PFSK-1 (cell line): Measurements from ENCODE around the gene GSDMA.

Source experiments
- FOXP2 ChIP-seq: optimal IDR thresholded peaks from 2 replicates; pipeline ENCODE3; 2011; ENCODE audit warnings: borderline replicate concordance, control low read depth, inconsistent platforms; ENCODE audit not compliant: insufficient read depth; ENCODE audit errors: extremely low read length, extremely low read depth
- POLR2AphosphoS5 ChIP-seq: IDR thresholded peaks from 2 replicates; pipeline ENCODE4 v1.6.1; 2012; ENCODE audit warnings: low read depth, mild to moderate bottlenecking, control low read depth, low read length, moderate library complexity
- SIN3A ChIP-seq: IDR thresholded peaks from 2 replicates; pipeline ENCODE4 v1.6.1; 2012; ENCODE audit warnings: mild to moderate bottlenecking, low read length, moderate library complexity, borderline replicate concordance; ENCODE audit not compliant: insufficient read depth
- TAF1 ChIP-seq: IDR thresholded peaks from 2 replicates; pipeline ENCODE4 v1.6.1; 2012; ENCODE audit warnings: low read length, control low read depth, borderline replicate concordance; ENCODE audit not compliant: insufficient read depth
- TF ChIP-seq, protein P1 (sequence below), 2 experiments: IDR thresholded peaks; 2 replicates each; pipeline versions ENCODE4 v1.6.1 to v1.8.0; 2011 to 2012; ENCODE audit warnings: low read depth in 2 of 2, low read length in 2 of 2, control low read depth in 1 of 2, inconsistent platforms in 1 of 2, mild to moderate bottlenecking in 1 of 2, moderate library complexity in 1 of 2; ENCODE audit not compliant: insufficient read depth in 1 of 2

Gene GSDMA

DNA sequence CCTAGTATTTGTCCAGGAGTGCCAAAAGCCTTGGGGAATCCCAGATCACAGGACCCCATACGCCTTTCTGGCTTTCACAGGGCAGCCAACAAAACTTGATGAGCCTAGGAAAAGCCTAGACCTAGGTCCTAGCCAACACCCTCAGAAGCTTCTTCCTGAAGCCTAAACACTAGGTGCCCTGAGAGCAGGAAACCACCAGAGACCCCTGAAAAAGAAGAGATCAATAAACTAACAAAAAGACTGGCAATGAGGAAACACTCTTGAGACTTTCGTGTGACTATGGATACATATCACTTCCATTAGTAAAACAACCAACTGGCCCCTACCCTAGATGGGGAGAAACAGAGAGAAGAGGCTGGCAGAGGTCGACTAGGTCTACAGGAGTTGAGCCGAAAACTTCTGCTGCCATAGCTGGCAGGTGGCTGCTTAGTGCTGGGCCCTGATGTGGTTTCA, 36.6 kb upstream of the GSDMA start:
- TF ChIP-seq TAF1 (no peak), POLR2AphosphoS5 (no peak), FOXP2 (no peak), SIN3A (no peak)
- TF ChIP-seq, protein P1, sequence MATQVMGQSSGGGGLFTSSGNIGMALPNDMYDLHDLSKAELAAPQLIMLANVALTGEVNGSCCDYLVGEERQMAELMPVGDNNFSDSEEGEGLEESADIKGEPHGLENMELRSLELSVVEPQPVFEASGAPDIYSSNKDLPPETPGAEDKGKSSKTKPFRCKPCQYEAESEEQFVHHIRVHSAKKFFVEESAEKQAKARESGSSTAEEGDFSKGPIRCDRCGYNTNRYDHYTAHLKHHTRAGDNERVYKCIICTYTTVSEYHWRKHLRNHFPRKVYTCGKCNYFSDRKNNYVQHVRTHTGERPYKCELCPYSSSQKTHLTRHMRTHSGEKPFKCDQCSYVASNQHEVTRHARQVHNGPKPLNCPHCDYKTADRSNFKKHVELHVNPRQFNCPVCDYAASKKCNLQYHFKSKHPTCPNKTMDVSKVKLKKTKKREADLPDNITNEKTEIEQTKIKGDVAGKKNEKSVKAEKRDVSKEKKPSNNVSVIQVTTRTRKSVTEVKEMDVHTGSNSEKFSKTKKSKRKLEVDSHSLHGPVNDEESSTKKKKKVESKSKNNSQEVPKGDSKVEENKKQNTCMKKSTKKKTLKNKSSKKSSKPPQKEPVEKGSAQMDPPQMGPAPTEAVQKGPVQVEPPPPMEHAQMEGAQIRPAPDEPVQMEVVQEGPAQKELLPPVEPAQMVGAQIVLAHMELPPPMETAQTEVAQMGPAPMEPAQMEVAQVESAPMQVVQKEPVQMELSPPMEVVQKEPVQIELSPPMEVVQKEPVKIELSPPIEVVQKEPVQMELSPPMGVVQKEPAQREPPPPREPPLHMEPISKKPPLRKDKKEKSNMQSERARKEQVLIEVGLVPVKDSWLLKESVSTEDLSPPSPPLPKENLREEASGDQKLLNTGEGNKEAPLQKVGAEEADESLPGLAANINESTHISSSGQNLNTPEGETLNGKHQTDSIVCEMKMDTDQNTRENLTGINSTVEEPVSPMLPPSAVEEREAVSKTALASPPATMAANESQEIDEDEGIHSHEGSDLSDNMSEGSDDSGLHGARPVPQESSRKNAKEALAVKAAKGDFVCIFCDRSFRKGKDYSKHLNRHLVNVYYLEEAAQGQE (IDR thresholded peaks at IDR 0.05; ENCODE audit: insufficient read depth in 1 of 2, low read depth in 2 of 2, low read length in 2 of 2), result no peak

DNA sequence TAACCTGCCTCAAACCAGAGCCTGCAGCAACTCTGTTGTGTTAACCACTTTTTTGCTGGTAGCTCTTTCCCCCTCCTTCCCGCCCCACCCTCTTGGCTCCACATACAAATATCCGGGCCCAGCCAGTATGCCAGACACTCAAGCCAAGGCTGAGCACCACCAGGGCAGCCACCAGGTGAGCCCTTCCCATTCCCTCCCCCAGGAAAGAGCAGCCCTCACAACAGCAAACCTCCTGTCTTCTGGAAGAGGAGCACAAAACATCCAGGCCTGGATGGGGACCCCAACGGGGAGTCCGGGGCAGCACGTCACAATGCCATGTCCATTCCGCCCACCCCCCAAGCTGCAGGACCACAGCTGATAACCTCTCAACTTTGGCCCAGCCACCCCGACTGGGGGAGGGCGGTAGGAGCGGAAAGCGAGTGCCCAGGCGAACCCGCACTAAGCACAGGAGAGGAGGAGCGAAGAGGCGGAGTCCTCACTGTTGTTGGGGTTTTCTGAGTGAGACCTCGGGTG, 36.2 kb upstream of the GSDMA start:
- TF ChIP-seq, protein P1 (IDR thresholded peaks at IDR 0.05; ENCODE audit: insufficient read depth in 1 of 2, low read depth in 2 of 2, low read length in 2 of 2), result no peak

DNA sequence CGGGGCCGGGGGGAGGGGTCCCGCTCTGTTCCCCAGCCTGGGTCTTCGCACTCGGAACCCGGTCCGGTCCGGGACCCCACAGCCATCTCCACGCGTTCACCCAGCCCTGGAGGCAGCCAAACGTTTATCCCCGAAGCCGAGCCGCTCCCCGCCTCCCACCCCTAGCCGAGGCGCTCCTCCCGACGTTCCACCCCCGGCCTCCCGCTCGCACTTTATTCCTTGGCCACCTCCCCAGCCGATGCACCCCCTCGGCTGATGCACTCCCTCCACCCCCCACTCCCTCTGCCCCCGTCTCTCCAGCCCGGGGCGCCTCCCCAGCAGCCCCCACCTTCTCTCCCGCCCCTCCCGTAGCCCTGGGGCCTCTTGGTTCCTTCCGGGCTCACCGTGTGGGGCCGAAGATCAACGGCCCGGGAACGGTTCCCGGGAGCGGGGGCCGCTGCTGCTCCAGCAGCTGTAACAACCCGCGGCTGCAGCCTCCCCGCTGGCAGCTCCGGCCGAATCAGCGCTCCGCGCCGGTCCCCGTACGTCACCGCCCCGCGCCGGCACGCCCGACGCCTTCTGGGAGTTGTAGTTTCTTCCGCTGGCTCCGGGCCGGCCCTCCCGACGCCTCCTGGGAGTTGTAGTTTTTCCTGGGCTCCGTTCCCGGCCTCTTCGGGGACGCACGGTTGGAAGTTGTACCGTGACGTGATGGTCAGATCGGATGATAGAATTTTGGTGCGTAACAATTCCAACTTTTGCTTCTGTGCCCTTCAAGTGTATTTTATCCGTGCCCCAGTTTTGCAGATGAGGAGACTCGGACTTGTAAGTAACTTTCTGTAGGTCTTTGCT, 35.5 kb upstream of the GSDMA start, which contains the start of the genes LRRC3C and ORMDL3:
Gene LRRC3C, plus strand, starts transcription at position 632 of the 828 bp plus-strand sequence. CDS start 13,792 bp downstream, outside the sequence.
Gene ORMDL3, minus strand, starts transcription at position 501 of the 828 bp plus-strand sequence. CDS start 3,398 bp downstream, outside the sequence.
- TF ChIP-seq, protein P1 (IDR thresholded peaks at IDR 0.05; ENCODE audit: insufficient read depth in 1 of 2, low read depth in 2 of 2, low read length in 2 of 2), result no peak
- TF ChIP-seq FOXP2 (peak; percentile 91), TAF1 (0 out of 2 replicates have a peak, but pooled peaks have one; percentile 74), SIN3A (no peak), POLR2AphosphoS5 (peak; percentile 86)

DNA sequence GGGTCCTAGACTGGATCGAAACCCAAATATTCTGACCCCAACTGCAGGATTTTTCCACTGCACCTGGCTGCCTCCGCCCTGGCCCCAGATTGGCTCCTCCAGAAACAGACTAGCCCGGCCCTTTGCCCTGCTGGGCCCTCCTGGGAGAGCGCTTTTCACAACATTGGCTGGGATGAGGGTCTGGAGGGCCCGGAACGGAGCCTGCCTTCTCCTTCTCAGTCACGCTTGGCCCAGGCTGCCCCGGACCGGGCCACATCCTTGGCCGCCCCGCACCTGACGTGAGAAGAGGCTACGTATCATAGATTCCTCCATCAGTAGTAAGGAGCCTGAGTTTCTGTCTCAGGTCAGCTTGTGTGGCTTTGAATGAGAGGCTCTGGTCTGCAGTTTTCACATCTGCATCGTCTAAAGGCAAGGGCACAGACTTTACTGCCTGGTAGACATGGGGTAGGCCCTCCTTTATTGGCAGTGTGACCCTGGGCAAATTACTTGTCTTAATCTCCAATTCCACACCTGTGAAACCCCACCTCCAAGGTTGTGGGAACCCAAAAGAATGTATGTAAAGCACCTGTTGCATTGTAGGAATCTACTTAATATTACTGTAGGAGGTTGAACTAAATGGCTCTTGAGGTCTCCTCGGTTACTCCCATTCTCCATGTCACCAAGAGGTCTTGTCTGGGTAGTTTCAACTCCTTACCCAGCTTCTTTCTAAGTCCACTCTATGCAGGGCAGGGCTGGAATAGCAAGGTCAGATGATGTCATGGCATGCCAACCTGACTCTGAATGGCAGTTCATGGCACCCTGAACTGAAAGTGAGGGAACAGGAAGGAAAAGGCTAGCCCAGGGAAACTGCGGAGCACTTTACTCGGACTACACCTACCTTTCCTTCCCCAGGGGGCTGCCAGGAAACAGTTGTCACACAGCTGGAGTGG, 34.6 kb upstream of the GSDMA start:
- TF ChIP-seq SIN3A, result no peak
- TF ChIP-seq, protein P1 (IDR thresholded peaks at IDR 0.05; ENCODE audit: insufficient read depth in 1 of 2, low read depth in 2 of 2, low read length in 2 of 2), result no peak
- TF ChIP-seq FOXP2, result no peak
- TF ChIP-seq POLR2AphosphoS5, result no peak
- no peak for TF ChIP-seq TAF1
